Esophagus squamous epithelium (tissue), 4 donors: Measurements from ENCODE around the gene GAREM2.

Experiments used
- POLR2A ChIP-seq, 4 donors: fragments of 450-650 bp; IDR thresholded peaks; one replicate each; pipeline ENCODE4 v1.6.1; 2017; ENCODE audit warnings: antibody characterized with exemption in 4 of 4, mild to moderate bottlenecking in 4 of 4, moderate library complexity in 3 of 4
- TF ChIP-seq, protein P1 (sequence below), 6 experiments: fragments of 450-650 bp in 4 of 6; fragments of 200-600 bp in 2 of 6; sonication (generic) in 2 of 6; IDR thresholded peaks; one replicate each; pipeline ENCODE4 v1.5.1; 2016 to 2019; ENCODE audit warnings: antibody characterized with exemption in 6 of 6, mild to moderate bottlenecking in 4 of 6, moderate library complexity in 4 of 6

DNA sequence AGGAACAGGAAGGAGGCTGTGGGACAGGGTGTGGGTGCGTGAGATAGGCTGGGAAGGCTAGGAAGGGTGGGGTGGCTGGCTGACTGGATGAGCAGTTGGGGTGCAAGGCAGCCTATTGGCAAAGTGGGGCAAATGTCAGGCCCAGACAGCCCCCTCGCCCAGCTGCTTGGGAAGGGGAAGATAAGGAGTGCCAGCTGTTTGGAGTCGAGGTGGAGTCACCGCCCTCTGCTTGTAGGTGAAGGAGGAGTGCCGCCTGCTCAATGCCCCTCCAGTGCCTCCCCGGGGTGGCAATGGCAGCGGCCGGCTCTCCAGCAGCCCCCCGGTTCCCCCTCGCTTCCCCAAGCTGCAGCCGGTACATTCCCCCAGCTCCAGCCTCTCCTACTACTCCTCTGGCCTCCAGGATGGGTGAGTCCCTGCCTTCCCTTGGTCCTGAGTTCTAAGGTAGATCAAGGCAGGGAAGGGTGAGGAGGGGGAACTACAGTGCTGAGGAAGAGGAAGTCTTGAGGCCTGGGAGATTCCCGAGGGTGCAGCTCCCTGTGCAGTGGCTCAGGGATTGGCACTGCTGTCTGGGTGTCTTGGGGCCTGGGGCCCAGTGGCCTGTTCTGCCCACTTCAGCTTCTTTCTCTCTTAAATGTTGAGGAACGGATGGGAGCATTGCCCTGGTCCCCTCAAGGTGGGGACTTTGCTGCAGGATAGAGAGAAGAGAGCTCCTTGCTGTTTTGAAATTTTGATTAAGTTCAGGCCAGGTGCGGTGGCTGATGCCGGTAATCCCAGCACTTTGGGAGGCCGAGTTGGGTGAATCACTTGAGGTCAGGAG is 13.3 kb downstream of the GAREM2 start:
- TF ChIP-seq, protein P1, sequence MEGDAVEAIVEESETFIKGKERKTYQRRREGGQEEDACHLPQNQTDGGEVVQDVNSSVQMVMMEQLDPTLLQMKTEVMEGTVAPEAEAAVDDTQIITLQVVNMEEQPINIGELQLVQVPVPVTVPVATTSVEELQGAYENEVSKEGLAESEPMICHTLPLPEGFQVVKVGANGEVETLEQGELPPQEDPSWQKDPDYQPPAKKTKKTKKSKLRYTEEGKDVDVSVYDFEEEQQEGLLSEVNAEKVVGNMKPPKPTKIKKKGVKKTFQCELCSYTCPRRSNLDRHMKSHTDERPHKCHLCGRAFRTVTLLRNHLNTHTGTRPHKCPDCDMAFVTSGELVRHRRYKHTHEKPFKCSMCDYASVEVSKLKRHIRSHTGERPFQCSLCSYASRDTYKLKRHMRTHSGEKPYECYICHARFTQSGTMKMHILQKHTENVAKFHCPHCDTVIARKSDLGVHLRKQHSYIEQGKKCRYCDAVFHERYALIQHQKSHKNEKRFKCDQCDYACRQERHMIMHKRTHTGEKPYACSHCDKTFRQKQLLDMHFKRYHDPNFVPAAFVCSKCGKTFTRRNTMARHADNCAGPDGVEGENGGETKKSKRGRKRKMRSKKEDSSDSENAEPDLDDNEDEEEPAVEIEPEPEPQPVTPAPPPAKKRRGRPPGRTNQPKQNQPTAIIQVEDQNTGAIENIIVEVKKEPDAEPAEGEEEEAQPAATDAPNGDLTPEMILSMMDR (IDR thresholded peaks at IDR 0.05): no peak
- TF ChIP-seq POLR2A (IDR thresholded peaks at IDR 0.05): no peak
